Panc1 (cell line): ENCODE measurements around the gene SAMD4B.

Experiments used
- POLR2AphosphoS5 ChIP-seq: IDR thresholded peaks from 2 replicates; pipeline ENCODE4 v1.6.1; 2012; ENCODE audit warnings: mild to moderate bottlenecking, low read depth, low read length, moderate library complexity
- TF ChIP-seq, protein P1 (sequence below): fragments of 450-650 bp; IDR thresholded peaks from 2 replicates; pipeline ENCODE4 v1.5.1; 2017; ENCODE audit warnings: mild to moderate bottlenecking

GRCh38 chr19:39400061-39400460 is 57.8 kb downstream of the SAMD4B start:
- TF ChIP-seq, protein P1, sequence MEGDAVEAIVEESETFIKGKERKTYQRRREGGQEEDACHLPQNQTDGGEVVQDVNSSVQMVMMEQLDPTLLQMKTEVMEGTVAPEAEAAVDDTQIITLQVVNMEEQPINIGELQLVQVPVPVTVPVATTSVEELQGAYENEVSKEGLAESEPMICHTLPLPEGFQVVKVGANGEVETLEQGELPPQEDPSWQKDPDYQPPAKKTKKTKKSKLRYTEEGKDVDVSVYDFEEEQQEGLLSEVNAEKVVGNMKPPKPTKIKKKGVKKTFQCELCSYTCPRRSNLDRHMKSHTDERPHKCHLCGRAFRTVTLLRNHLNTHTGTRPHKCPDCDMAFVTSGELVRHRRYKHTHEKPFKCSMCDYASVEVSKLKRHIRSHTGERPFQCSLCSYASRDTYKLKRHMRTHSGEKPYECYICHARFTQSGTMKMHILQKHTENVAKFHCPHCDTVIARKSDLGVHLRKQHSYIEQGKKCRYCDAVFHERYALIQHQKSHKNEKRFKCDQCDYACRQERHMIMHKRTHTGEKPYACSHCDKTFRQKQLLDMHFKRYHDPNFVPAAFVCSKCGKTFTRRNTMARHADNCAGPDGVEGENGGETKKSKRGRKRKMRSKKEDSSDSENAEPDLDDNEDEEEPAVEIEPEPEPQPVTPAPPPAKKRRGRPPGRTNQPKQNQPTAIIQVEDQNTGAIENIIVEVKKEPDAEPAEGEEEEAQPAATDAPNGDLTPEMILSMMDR, result no peak
- no peak for TF ChIP-seq POLR2AphosphoS5
